Measurements from ENCODE around the gene MMRN2.

MMRN2 gene

DNA sequence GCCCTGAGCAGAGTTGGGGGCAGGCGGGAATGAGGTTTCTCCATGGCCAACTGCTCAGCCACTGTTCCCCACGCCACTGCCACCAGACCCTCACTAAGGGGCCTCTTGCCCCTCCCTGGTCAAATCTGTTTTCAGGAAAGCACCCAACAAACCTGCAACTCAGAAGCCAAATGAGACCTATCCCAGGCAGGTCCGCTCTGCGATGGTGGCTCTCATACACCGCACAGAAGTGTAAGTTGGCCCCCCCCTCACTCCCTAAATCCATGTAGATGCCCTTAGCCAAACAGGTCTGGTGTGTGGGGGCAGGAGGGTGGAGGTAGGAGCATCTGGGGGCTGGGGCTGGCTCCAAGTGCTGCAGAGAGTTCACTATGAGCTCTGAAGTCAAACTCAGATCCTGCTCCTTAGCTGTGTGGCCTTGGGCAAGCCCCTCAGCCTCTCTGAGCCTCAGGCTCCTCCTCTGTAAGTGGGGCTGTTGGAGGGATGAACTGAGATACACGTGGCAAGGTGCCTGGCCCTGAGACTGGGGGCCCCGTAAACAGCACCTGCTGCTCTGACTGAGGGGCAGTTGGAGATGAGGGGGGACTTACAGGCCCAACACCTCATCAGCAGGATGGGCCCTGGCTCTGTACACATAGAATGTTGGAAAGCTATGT is 1.1 kb downstream of the MMRN2 start:
- Histone ChIP-seq H3K18ac (ENCODE audit: low read length) (peak overlapping the region; percentile 70), H3K4me3 (ENCODE audit: low read length in 2 of 2) (no peak overlapping the region), H4K8ac (ENCODE audit: low read depth, low read length) (peak overlapping the region; percentile 1), H3K9me3 (replicated peaks in 1 of 2; ENCODE audit: control insufficient read depth in 2 of 2, insufficient read depth in 1 of 2, low read depth in 1 of 2, low read length in 2 of 2) (peaks cover 8 to 10% of the 10 kb centered on the region in 2 donors), H2AK5ac (ENCODE audit: low read depth, low read length) (peak overlapping the region; percentile 92), H2BK120ac (ENCODE audit: low read depth, low read length) (peak overlapping the region; percentile 93), H2BK5ac (ENCODE audit: low read length) (peak overlapping the region; percentile 44), H3K27ac (replicated peaks; ENCODE audit: low read length) (no peak overlapping the region), H3K36me3 (replicated peaks in 1 of 2; ENCODE audit: control insufficient read depth in 2 of 2, insufficient read depth in 2 of 2, low read length in 2 of 2) (no peaks in the 10 kb centered on the region), H3K14ac (ENCODE audit: low read length) (peak overlapping the region; percentile 87), H3K4me1 (ENCODE audit: control insufficient read depth in 2 of 2, insufficient read depth in 1 of 2, low read depth in 1 of 2, low read length in 2 of 2) (peaks cover 46 to 54% of the 10 kb centered on the region in 2 donors), H4K91ac (ENCODE audit: low read depth, low read length, poor library complexity) (no peak overlapping the region), H3K9ac (ENCODE audit: low read depth, low read length, poor library complexity) (no peak overlapping the region), H3K4me2 (ENCODE audit: insufficient read depth, low read length, poor library complexity, severe bottlenecking) (no peak overlapping the region), H2AFZ (ENCODE audit: low read length) (no peak overlapping the region), H3K27me3 (ENCODE audit: control insufficient read depth in 3 of 3, insufficient read depth in 3 of 3, low read depth in 1 of 3, low read length in 3 of 3) (no peaks in the 10 kb centered on the region), H3K23ac (ENCODE audit: low read depth, low read length, poor library complexity) (peak overlapping the region; percentile 67), H2BK12ac (ENCODE audit: low read length) (peak overlapping the region; percentile 86), H3K79me1 (ENCODE audit: low read depth, low read length) (no peaks in the 10 kb centered on the region), H2BK15ac (ENCODE audit: low read length) (peak overlapping the region; percentile 34), H3K4ac (ENCODE audit: low read length) (no peak overlapping the region)
- no CpG with 5 or more reads among the region's 7 CpGs for WGBS, 2 donors (ENCODE audit: extremely low coverage in 2 of 2, insufficient read length in 2 of 2, insufficient replicate concordance in 1 of 2)
- DNase-seq (ENCODE audit: low spot score), result no peak

DNA sequence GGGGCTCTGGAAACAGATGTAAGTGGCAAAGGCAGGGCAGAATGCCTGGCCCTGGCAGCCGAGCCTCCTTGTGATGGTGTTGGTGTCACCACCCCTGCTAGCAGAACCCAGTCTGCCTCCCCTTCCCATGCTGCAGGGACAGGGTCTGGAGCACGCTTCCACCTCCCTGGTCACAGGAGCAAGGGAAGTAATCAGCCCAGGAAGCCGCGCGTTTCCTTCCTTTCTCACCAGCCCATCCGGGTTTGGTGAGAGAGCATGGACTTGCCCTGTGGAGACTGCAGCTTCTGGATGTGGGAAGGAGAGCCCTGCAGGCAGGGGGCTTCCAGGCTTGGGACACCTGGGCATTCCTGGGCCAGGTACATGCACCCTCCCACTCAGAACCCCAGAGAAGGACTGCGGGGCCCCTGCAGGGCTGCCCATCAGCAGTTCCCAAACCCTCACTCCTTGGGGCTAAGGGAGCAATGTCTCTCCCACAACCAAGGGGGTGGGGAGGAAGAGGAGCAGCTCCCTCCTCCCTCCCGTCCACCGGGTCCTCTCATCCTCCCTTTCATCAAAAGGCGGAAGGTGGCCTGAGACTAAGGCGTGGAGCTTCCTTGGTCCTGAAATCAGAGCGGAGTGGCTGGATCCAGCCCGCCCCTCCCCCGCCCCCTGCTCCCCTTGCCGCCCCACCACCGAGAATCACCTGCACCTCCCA is 1.8 kb downstream of the MMRN2 start:
- no peak for DNase-seq (ENCODE audit: low spot score)
- H2BK12ac ChIP-seq (ENCODE audit: low read length), result no peak overlapping the region
- no peaks in the 10 kb centered on the region for H3K27me3 ChIP-seq (ENCODE audit: control insufficient read depth in 3 of 3, insufficient read depth in 3 of 3, low read depth in 1 of 3, low read length in 3 of 3)
- peak overlapping the region; percentile 0 for H3K23ac ChIP-seq (ENCODE audit: low read depth, low read length, poor library complexity)
- peaks cover 46 to 54% of the 10 kb centered on the region in 2 donors for H3K4me1 ChIP-seq (ENCODE audit: control insufficient read depth in 2 of 2, insufficient read depth in 1 of 2, low read depth in 1 of 2, low read length in 2 of 2)
- no peak overlapping the region for H3K27ac ChIP-seq (replicated peaks; ENCODE audit: low read length)
- peak overlapping the region; percentile 50 for H4K8ac ChIP-seq (ENCODE audit: low read depth, low read length)
- H2AK5ac ChIP-seq (ENCODE audit: low read depth, low read length), result peak overlapping the region; percentile 92
- no peak overlapping the region for H3K9ac ChIP-seq (ENCODE audit: low read depth, low read length, poor library complexity)
- H3K4ac ChIP-seq (ENCODE audit: low read length), result peak overlapping the region; percentile 70
- H3K36me3 ChIP-seq (replicated peaks in 1 of 2; ENCODE audit: control insufficient read depth in 2 of 2, insufficient read depth in 2 of 2, low read length in 2 of 2), result no peaks in the 10 kb centered on the region
- no peaks in the 10 kb centered on the region for H3K79me1 ChIP-seq (ENCODE audit: low read depth, low read length)
- peaks cover 8 to 10% of the 10 kb centered on the region in 2 donors for H3K9me3 ChIP-seq (replicated peaks in 1 of 2; ENCODE audit: control insufficient read depth in 2 of 2, insufficient read depth in 1 of 2, low read depth in 1 of 2, low read length in 2 of 2)
- no peak overlapping the region for H2BK5ac ChIP-seq (ENCODE audit: low read length)
- H4K91ac ChIP-seq (ENCODE audit: low read depth, low read length, poor library complexity), result peak overlapping the region; percentile 1
- peak overlapping the region; percentile 93 for H2BK120ac ChIP-seq (ENCODE audit: low read depth, low read length)
- H3K4me3 ChIP-seq (ENCODE audit: low read length in 2 of 2), result no peak overlapping the region
- peak overlapping the region; percentile 44 for H3K14ac ChIP-seq (ENCODE audit: low read length)
- no CpG with 5 or more reads among the region's 16 CpGs for WGBS, 2 donors (ENCODE audit: extremely low coverage in 2 of 2, insufficient read length in 2 of 2, insufficient replicate concordance in 1 of 2)
- H3K18ac ChIP-seq (ENCODE audit: low read length), result peak overlapping the region; percentile 82
- H2BK15ac ChIP-seq (ENCODE audit: low read length), result peak overlapping the region; percentile 34
- peak overlapping the region; percentile 83 for H2AFZ ChIP-seq (ENCODE audit: low read length)
- no peak overlapping the region for H3K4me2 ChIP-seq (ENCODE audit: insufficient read depth, low read length, poor library complexity, severe bottlenecking)

DNA sequence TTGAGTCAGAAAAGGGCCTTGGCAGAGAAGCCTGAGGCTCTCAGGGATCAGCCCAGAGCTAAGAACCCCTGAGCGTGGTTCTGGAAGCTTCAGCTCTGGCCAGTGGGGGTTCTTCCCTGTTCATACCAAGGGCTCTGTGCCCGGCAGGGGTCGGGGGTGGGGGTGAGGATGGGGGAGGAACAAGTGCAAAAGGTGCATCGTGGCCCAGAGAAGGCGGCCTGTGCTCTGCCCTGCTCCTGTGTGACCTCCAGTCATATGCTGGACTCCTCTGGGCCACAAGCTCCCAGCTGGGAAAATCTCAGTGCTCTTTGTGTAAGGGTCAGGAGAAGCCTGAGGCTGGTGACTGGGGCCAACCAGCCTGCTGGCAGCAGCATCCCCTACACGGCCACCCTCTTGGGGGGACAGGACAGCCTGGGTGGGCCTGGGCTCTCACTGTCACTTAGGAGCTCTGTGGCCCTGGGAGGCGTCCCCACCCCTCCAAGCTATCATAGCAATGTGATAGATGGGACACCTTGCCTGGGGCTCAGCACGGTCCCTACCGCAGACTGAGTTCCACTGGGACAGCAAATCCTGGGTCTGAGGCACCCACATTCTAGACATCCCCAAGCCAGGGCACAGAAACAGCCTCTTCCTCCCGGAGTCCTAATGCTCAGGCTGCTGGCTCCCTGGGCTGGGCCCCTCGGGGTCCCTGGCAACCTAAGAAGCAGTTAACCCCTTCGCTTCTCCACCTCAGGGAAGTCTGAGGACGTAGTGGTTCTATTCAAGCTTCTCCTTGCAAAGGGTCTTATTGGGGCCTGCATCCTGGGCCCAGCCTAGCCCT is 2.5 kb downstream of the MMRN2 start:
- H3K27ac ChIP-seq (replicated peaks; ENCODE audit: low read length), result no peak overlapping the region

More for the DNA sequence above, 2.5 kb downstream of the MMRN2 start:
- Histone ChIP-seq H3K36me3 (replicated peaks in 1 of 2; ENCODE audit: control insufficient read depth in 2 of 2, insufficient read depth in 2 of 2, low read length in 2 of 2) (no peaks in the 10 kb centered on the region), H3K14ac (ENCODE audit: low read length) (no peak overlapping the region), H3K4me3 (ENCODE audit: low read length in 2 of 2) (peak overlapping the region in 1 of 2 donors; percentile 16), H2BK120ac (ENCODE audit: low read depth, low read length) (no peak overlapping the region), H3K4ac (ENCODE audit: low read length) (peak overlapping the region; percentile 70), H2AK5ac (ENCODE audit: low read depth, low read length) (peak overlapping the region; percentile 74), H3K9ac (ENCODE audit: low read depth, low read length, poor library complexity) (no peak overlapping the region), H2BK15ac (ENCODE audit: low read length) (peak overlapping the region; percentile 47), H2BK12ac (ENCODE audit: low read length) (no peak overlapping the region), H3K23ac (ENCODE audit: low read depth, low read length, poor library complexity) (no peak overlapping the region), H3K18ac (ENCODE audit: low read length) (peak overlapping the region; percentile 82), H4K91ac (ENCODE audit: low read depth, low read length, poor library complexity) (peak overlapping the region; percentile 1), H3K27me3 (ENCODE audit: control insufficient read depth in 3 of 3, insufficient read depth in 3 of 3, low read depth in 1 of 3, low read length in 3 of 3) (no peaks in the 10 kb centered on the region), H3K4me1 (ENCODE audit: control insufficient read depth in 2 of 2, insufficient read depth in 1 of 2, low read depth in 1 of 2, low read length in 2 of 2) (peaks cover 42 to 54% of the 10 kb centered on the region in 2 donors), H3K4me2 (ENCODE audit: insufficient read depth, low read length, poor library complexity, severe bottlenecking) (no peak overlapping the region), H2BK5ac (ENCODE audit: low read length) (no peak overlapping the region), H2AFZ (ENCODE audit: low read length) (peak overlapping the region; percentile 83), H3K9me3 (replicated peaks in 1 of 2; ENCODE audit: control insufficient read depth in 2 of 2, insufficient read depth in 1 of 2, low read depth in 1 of 2, low read length in 2 of 2) (peaks cover 8 to 10% of the 10 kb centered on the region in 2 donors), H4K8ac (ENCODE audit: low read depth, low read length) (no peak overlapping the region), H3K79me1 (ENCODE audit: low read depth, low read length) (no peaks in the 10 kb centered on the region)
- no peak for DNase-seq (ENCODE audit: low spot score)
- no CpG with 5 or more reads among the region's 13 CpGs for WGBS, 2 donors (ENCODE audit: extremely low coverage in 2 of 2, insufficient read length in 2 of 2, insufficient replicate concordance in 1 of 2)

Measured in neuronal stem cell (in vitro differentiated cells).